Left lung (tissue), 10 donors: Measurements from ENCODE around the gene ARL6IP4. TPM values are rescaled to one million over a fixed set of nuclear protein-coding genes. Genes with fewer than 3 reads are reported as not detected.

Experiments
- ATAC-seq: fragments of 200-7000 bp; cut with Tn5 transposase; one replicate; pipeline ENCODE4 v1.9.1; 2020; ENCODE audit warnings: moderate library complexity
- DNase-seq, 4 donors: peaks; one replicate each; pipeline ENCODE4 v3.0.0-alpha.2; 2013 to 2020
- H3K27ac ChIP-seq, 2 donors: fragments of 200-600 bp; sonication (generic) in 1 of 2; one replicate each; pipeline versions ENCODE4 v1.5.0 to v1.8.0; 2020 to 2021
- H3K27me3 ChIP-seq, 2 donors: fragments of 200-600 bp; sonication (generic) in 1 of 2; one replicate each; pipeline versions ENCODE4 v1.5.0 to v1.8.0; 2020 to 2021
- H3K36me3 ChIP-seq, 2 donors: fragments of 200-600 bp; sonication (generic) in 1 of 2; one replicate each; pipeline versions ENCODE4 v1.5.0 to v1.8.0; 2020 to 2021
- H3K4me1 ChIP-seq, 2 donors: fragments of 200-600 bp; one replicate each; pipeline ENCODE4 v1.8.0; 2021
- H3K4me3 ChIP-seq, 2 donors: fragments of 200-600 bp; sonication (generic) in 1 of 2; one replicate each; pipeline versions ENCODE4 v1.5.0 to v1.8.0; 2020 to 2021; ENCODE audit warnings: mild to moderate bottlenecking in 1 of 2
- H3K9me3 ChIP-seq, 2 donors: fragments of 200-600 bp; sonication (generic) in 1 of 2; one replicate each; pipeline versions ENCODE4 v1.5.0 to v1.8.0; 2020 to 2021
- intact Hi-C, 2 donors: fragments of 100-400 bp; cut with DNase I; formaldehyde crosslinking; loops; one replicate each; pipeline versions ENCODE4 v1.11.2 to v1.14.2; 2022
- polyA plus RNA-seq, 6 donors: library from polyadenylated mRNA; unstranded; fragments of 120-200 nt; gene quantifications; one replicate each; pipeline ENCODE4 v1.2.1, GENCODE V29; 2013; ENCODE audit not compliant: insufficient read length in 6 of 6
- total RNA-seq, 2 donors: library from RNA; stranded (reverse); fragmentation: NEBNext Ultra II Directional; extraction: Animal tissue kit (Norgen Biotek cat#: 25700); gene quantifications; one replicate each; pipeline ENCODE4 v1.2.1, GENCODE V29; 2021
- TF ChIP-seq, protein P1 (sequence below), 2 donors: fragments of 200-600 bp; sonication (generic) in 1 of 2; IDR thresholded peaks; one replicate each; pipeline versions ENCODE4 v1.5.0 to v1.8.0; 2021; ENCODE audit warnings: antibody characterized with exemption in 2 of 2
- donor health status: DM: no; HTN: yes; CAD: no.
- donor health status: DM: no; HTN: no; CAD: no.

The ARL6IP4 gene
- total and polyA plus RNA-seq, 8 donors: 122 to 198 (median 158) TPM

DNA sequence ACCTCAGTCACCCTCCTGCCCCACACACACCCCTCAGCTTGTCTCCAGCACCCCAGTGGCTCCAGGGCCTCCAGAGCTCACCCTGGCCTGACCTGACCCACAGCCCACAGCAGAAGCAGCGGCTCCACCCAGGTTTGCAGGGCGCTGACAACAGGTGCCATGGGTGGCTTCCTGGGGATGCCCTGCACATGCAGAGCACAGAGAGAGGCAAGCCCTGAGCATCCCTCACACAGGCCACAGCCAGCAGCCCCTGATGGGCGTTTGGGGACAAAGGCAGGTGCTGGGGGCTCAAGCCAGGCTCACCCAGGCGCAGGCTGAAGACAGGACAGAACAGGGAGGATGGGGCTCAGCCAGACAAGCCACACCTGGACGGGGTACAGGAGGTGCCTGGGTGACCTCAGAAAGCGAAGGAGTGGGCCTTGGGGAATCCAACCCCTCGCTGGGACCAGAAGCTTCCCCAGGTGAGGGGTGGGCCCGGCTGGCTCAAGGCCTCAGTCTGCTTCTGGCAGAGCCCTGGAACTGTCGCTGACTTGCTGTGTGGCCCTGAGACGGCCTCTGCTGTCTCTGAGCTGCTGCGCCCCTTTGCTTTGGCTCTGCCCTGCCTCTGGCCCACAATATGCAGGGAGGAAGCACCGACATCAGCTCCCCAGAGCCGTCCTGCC, 10.6 kb downstream of the ARL6IP4 start:
- no peak for ATAC-seq
- no peak for DNase-seq
- no peak overlapping the region for H3K4me3 ChIP-seq
- TF ChIP-seq, protein P1, sequence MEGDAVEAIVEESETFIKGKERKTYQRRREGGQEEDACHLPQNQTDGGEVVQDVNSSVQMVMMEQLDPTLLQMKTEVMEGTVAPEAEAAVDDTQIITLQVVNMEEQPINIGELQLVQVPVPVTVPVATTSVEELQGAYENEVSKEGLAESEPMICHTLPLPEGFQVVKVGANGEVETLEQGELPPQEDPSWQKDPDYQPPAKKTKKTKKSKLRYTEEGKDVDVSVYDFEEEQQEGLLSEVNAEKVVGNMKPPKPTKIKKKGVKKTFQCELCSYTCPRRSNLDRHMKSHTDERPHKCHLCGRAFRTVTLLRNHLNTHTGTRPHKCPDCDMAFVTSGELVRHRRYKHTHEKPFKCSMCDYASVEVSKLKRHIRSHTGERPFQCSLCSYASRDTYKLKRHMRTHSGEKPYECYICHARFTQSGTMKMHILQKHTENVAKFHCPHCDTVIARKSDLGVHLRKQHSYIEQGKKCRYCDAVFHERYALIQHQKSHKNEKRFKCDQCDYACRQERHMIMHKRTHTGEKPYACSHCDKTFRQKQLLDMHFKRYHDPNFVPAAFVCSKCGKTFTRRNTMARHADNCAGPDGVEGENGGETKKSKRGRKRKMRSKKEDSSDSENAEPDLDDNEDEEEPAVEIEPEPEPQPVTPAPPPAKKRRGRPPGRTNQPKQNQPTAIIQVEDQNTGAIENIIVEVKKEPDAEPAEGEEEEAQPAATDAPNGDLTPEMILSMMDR (IDR thresholded peaks at IDR 0.05): no peak
- no peaks in the 10 kb centered on the region for H3K27me3 ChIP-seq
- intact Hi-C loops: no loop called here
- H3K4me1 ChIP-seq: no peaks in the 10 kb centered on the region
- no peaks in the 10 kb centered on the region for H3K9me3 ChIP-seq
- H3K36me3 ChIP-seq: peaks cover 0 to 81% of the 10 kb centered on the region in 2 donors
- H3K27ac ChIP-seq: no peak overlapping the region

- no peak overlapping the region for H3K4me3 ChIP-seq
- no peak overlapping the region for H3K27ac ChIP-seq
- DNase-seq: peak in 1 of 4 donors; percentile 80
- H3K36me3 ChIP-seq: peaks cover 0 to 81% of the 10 kb centered on the region in 2 donors
- ATAC-seq: no peak
- H3K9me3 ChIP-seq: no peaks in the 10 kb centered on the region
- H3K4me1 ChIP-seq: no peaks in the 10 kb centered on the region
- no peaks in the 10 kb centered on the region for H3K27me3 ChIP-seq
- intact Hi-C loops: no loop called here
- TF ChIP-seq, protein P1 (IDR thresholded peaks at IDR 0.05): no peak
These were observed 11.3 kb downstream of the ARL6IP4 start for GRCh38 chr12:122991623-122992275.

DNA sequence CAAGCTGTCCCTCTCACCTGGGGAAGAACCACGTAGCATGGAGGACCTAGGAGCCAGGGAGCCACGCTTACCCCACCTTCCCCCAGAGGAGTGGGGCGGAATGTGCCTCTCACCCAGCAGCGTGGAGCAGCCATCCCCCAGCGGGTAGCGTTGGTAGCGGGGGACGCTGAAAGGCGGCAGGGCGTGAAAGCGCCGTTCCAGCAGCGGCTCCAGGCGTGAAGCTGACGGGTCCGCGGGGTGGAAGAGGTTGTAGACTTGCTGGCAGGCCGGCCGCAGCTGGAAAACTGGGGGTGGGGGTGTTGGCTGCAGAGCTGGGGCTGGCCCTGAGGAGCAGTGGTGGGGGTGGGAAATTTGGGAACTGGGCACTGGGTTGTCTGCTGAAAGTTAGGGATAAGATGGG, 11.9 kb downstream of the ARL6IP4 start:
- Histone ChIP-seq H3K27me3 (no peaks in the 10 kb centered on the region), H3K4me1 (no peaks in the 10 kb centered on the region), H3K36me3 (peaks cover 0 to 81% of the 10 kb centered on the region in 2 donors), H3K9me3 (no peaks in the 10 kb centered on the region), H3K4me3 (no peak overlapping the region), H3K27ac (no peak overlapping the region)
- TF ChIP-seq, protein P1 (IDR thresholded peaks at IDR 0.05): no peak
- ATAC-seq: no peak
- DNase-seq: peak in 1 of 4 donors; percentile 75
- intact Hi-C loops: no loop called here

- TF ChIP-seq, protein P1 (IDR thresholded peaks at IDR 0.05): no peak
- Histone ChIP-seq H3K4me3 (no peak overlapping the region), H3K4me1 (no peaks in the 10 kb centered on the region), H3K27ac (no peak overlapping the region), H3K36me3 (peaks cover 0 to 72% of the 10 kb centered on the region in 2 donors), H3K9me3 (no peaks in the 10 kb centered on the region), H3K27me3 (no peaks in the 10 kb centered on the region)
- intact Hi-C loops: no loop called here
- ATAC-seq (no peak), DNase-seq (peak in 1 of 4 donors; percentile 42)
These were observed 13.7 kb downstream of the ARL6IP4 start for GRCh38 chr12:122994140-122994675.

- DNase-seq (peak in 1 of 4 donors; percentile 54), ATAC-seq (no peak)
- TF ChIP-seq, protein P1 (IDR thresholded peaks at IDR 0.05): no peak
- no peaks in the 10 kb centered on the region for H3K9me3 ChIP-seq
- no peaks in the 10 kb centered on the region for H3K27me3 ChIP-seq
- H3K36me3 ChIP-seq: peaks cover 0 to 73% of the 10 kb centered on the region in 2 donors
- no peak overlapping the region for H3K4me3 ChIP-seq
- intact Hi-C loops: no loop called here
- H3K4me1 ChIP-seq: no peaks in the 10 kb centered on the region
- H3K27ac ChIP-seq: no peak overlapping the region
These were observed 14.5 kb downstream of the ARL6IP4 start for GRCh38 chr12:122994781-122995502.
